NCI-H128 (cell line): ENCODE measurements around the gene INKA2.

Experiments
- DNase-seq: peaks from one replicate; lab custom pipeline; 2025; ENCODE audit not compliant: unreplicated experiment; lab: John Stamatoyannopoulos, UW

Gene INKA2

DNA sequence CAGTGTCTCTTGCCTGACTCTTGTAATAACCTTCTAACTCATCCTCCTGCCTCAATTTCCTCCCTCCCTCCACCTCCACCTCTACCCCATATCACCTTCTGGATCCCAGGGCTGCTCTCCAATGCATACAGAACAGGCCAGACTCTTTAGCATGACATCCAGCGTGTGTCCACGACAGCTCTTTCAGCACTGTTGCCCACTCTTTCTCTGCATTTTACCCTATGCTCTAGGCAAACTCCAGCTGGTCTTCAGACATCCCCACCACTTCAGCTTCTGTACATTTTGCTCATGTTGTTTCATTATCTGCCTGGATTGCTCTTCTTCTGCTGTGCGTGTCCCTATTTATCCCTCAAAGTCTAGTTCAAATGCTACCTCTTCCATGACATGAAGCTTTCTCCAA, 4.8 kb downstream of the INKA2 start:
- no peak for DNase-seq

- no peak for DNase-seq
These were observed 5.2 kb downstream of the INKA2 start for GRCh38 chr1:111733992-111734341.

GRCh38 chr1:111733183-111733991, 5.8 kb downstream of the INKA2 start:
- no peak for DNase-seq

GRCh38 chr1:111732718-111733117, 6.5 kb downstream of the INKA2 start:
- DNase-seq: no peak

DNA sequence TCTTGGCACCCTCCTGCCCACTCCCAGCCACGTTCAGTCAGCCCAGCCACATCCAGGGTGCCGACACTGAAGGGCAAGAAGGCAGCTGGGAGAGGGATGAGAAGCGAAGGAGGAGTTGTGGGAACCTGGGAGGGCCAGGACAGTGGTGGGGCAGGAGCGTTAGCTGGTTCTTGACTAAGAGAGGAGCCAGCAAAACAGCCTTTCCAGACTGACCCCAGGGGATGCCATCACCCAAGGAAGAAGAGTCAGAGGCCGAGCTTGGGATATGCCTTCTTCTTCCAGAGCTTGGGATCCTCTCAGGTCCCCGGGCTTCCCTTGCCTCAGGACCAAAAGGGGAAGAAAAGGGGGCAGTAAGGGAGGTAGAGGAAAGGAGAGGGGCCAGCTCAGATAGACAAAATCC, 7.2 kb downstream of the INKA2 start:
- DNase-seq: no peak

DNA sequence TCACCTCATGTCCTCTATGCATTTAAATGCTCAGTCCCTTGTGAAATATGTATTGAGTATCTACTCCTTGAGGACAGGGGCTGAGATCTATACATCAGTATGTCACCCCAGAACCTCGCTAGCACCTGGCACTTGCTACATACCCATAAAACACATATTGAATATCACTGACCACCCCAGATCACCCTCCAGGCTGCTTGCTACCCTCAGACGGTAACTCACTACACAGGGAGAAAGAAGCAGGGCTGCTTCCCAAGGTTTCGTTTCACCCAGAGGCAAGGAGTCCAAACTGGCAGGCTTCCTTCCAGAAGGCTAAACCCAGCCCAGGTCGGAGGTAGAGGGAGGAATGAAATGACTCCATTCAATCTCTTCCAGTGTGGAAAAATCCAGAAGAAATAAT, 8.5 kb downstream of the INKA2 start:
- no peak for DNase-seq

DNA sequence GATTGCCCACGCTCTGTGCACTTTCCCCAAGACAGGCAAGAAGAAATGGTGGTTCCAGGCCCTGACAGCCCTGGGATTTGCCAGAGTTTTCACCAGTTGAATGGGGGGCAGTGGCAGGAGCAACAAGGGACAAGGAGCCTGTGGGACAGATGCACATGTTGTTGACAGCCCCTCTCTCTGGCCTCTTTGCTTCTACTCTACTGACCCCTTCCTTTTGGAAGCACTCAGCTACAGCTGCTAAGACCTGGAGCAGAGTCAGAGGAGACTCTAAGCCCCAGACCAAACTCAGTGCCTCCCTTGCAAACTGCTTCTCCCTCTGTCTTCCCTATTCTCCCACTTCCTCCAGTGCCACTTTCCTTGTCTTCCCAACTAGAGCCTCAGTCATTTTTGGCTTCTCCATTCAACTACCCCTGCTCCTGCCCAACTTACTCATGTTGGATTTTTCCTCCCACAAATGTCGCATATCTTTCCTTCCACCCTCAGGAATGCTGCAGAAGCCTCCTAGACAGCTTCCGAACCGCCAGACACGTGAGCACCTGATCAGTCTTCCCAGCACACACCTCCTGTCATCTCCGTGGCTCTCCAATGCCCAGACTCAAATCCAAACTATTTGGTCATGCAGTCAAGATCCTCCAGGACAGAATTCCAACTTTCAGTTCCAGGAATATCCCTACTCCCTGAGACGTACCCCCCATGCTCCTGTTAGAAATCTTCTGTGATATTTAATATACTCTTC, 9.1 kb downstream of the INKA2 start:
- DNase-seq: no peak

DNA sequence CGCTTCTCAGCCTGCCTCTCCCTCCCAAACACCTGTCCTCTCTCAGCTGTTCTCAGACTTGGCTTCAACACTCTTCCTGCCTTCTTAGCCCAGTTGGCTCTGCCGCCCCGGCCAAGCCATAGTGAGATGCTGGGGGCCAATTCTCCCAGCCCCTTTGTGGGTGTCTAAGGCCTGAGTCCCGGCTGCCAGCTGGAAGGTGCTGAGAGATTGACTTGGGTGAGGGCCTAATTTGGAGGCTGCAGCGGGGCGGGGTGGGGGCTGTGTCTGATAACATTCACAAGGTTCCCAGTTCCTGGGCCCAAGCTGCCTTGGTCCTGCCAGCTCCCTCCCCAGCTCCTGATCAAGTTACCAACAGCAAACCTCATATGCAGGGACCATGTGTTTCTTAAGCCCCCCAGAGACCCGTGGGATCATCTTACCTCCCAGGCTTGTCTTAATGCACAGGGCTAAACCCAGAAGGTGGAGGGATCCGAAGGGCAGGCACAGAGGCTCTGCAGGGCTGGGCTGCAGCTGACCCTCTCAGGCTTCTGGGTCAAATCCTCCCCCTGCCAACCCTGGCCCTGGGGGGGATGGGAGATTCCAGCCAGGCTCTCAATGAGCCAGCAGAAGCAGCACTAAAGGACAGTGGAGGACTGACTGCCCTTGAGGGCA, 9.8 kb downstream of the INKA2 start:
- DNase-seq: no peak

- DNase-seq: no peak
These were observed 12.1 kb downstream of the INKA2 start for GRCh38 chr1:111727056-111727455.

- no peak for DNase-seq
These were observed 14.0 kb downstream of the INKA2 start for GRCh38 chr1:111725192-111725591.

GRCh38 chr1:111723871-111724270, 15.3 kb downstream of the INKA2 start:
- no peak for DNase-seq

GRCh38 chr1:111723091-111723806, 15.9 kb downstream of the INKA2 start:
- DNase-seq: no peak

DNA sequence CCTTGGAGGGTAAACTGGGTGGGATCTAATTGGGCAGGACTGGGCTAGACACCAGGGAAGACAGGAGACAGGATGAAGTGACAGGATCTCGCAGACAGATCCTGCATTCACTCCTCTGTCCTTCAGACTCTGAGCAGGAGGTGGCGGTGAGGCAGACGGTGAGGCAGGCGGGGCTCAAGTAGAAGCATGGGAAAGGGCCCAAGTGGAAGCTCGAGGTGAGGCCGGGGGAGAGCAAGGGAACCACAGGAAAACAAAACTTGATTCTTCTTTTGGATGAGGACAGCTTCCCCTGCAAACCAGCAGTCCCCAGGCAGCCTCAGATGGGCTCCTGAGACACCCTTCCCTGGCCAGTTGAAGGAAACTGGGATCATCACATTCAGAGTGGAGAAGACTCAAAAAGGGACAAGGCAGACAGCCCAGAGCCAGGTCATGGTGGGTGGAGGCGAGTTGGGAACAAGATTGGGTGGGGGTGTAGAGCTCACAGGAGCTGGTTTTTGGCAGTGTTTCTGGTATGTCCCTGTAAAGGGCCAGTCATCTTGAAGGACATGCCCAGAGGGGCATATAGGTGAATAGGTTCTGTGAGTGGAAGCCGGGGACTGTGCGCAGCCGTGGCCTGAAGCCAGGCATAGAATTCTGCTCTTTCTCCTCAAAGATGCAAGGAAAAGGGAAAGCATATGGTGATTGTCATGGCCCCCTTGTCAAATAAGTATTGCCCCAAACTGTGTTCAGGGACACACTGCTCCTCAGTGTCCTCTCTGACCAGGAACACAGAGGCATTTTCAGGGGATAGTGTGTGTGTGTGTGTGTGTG, 18.0 kb downstream of the INKA2 start:
- no peak for DNase-seq

DNA sequence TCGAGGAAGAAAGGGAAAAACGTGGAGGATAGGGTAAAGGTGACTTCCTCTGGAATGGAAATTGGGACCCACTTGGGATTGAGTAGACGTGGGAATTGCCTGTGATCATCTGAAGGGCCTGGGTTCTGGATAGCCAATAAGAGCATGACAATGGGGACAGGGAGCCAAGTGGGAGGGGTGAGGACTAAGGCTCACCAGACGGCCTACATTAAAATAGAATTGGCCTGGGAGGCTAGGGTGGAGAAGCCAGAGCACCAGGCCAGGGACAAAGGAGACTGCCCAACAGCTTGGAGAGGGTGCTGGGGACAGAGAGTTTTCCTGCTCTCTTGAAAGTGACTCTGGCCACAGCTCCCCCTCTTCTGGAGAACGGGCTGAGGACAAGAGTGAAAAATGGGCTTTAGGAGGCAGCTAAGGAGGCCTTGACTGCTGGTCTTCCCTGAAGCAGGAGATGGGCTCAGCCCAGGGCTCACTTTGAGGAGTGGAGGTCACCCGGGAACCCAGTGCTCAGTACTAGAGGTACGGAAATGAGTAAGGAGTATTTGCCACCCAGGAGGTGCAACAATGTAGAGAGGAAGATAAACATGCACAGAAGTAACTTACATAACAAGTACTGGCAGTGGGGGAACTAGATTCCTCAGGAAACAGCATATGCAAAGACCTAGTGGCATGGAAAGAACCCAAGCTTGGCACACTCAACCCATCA, 18.8 kb downstream of the INKA2 start:
- DNase-seq: no peak

GRCh38 chr1:111719674-111720132, 19.5 kb downstream of the INKA2 start:
- no peak for DNase-seq

DNA sequence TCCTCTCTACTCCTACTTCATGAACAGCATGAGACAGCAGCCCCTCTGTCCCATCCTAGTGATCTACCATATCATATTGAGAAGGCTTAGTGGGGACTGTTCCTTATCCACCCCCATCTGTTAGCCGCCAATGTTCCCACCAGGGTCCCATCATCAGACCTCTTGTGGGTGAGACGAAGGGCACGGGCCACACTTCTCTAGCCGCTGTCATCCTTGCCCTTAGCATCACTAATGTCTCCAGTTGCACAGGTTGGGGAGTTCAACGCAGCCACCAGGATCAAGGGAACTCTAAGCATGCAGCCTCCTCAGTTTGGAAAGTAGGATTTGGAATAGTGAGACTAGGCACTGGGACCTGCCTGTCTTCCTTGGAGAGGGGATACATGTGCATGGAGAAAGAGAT, 20.1 kb downstream of the INKA2 start:
- no peak for DNase-seq

- no peak for DNase-seq
These were observed 21.7 kb downstream of the INKA2 start for GRCh38 chr1:111717450-111717849.

DNA sequence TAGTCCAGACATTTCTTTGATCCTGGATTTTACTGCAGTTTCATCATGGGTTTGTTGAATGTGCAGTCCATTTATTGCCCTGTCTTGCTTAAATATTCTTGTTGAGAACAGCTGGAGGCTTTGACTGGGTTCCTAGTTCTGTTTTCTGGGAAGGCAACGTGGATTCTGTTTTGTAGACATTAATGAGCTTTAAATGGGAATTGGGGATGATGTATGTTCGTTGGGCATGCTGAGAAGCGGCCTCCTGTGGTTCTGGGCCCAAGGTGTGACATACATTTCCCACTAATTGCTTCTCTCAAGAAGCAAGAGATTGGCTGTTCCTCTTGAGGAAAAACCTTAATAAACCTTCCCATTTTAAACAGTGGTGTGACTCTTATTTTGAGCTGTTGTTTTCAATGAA, 22.9 kb downstream of the INKA2 start:
- no peak for DNase-seq

GRCh38 chr1:111709986-111710385, 29.2 kb downstream of the INKA2 start:
- DNase-seq: no peak

- no peak for DNase-seq
These were observed 31.3 kb downstream of the INKA2 start for GRCh38 chr1:111707906-111708305.
